IMR-90 (cell line): Measurements from ENCODE around the gene ELFN2. TPM values are rescaled to one million over a fixed set of nuclear protein-coding genes. Genes with fewer than 3 reads are reported as not detected.

Experiments
- ATAC-seq: fragments of 200-7000 bp; cut with Tn5 transposase; 2 replicates; pipeline ENCODE4 v1.9.1; 2020; ENCODE audit warnings: low read depth, mild to moderate bottlenecking, moderate library complexity
- BruUV-seq: library from RNA; stranded (reverse); fragments of 400-500 nt; replicated peaks from 2 replicates; lab custom pipeline; 2021; lab: Mats Ljungman, UMichigan
- CTCF ChIA-PET: fragments of 300-600 bp; formaldehyde crosslinking; extraction: SDS; loops from one replicate; lab custom pipeline; 2021; ENCODE audit warnings: antibody characterized with exemption; lab: Yijun Ruan, JAX
- POLR2A ChIA-PET: fragments of 300-600 bp; sonication (Branson Sonifier 250); formaldehyde crosslinking; loops from one replicate; lab custom pipeline; 2022; ENCODE audit warnings: antibody characterized with exemption; ENCODE audit not compliant: unreplicated experiment; lab: Charles Lee
- DNase-seq: peaks from one replicate; pipeline ENCODE4 v3.0.0; 2013
- H2AFZ ChIP-seq: replicated peaks from 2 replicates; pipeline ENCODE3; 2013; ENCODE audit warnings: low read length, mild to moderate bottlenecking; ENCODE audit not compliant: poor library complexity
- H2AK5ac ChIP-seq: 2 replicates; pipeline ENCODE4 v1.6.1; 2013; ENCODE audit warnings: low read depth, low read length, inconsistent platforms
- H2AK9ac ChIP-seq: replicated peaks from 2 replicates; pipeline ENCODE3; 2013; ENCODE audit warnings: mild to moderate bottlenecking, low read depth, low read length, moderate library complexity; ENCODE audit not compliant: poor library complexity
- H2BK120ac ChIP-seq: 2 replicates; pipeline ENCODE4 v1.6.1; 2013; ENCODE audit warnings: low read depth, low read length, inconsistent platforms
- H2BK15ac ChIP-seq: 3 replicates; pipeline ENCODE4 v1.6.1; 2013; ENCODE audit warnings: low read depth, low read length, inconsistent platforms
- H2BK20ac ChIP-seq: 2 replicates; pipeline ENCODE4 v1.6.1; 2013; ENCODE audit warnings: low read depth, mild to moderate bottlenecking, inconsistent platforms, low read length, moderate library complexity
- H2BK5ac ChIP-seq: 2 replicates; pipeline ENCODE4 v1.6.1; 2013; ENCODE audit warnings: mild to moderate bottlenecking, low read depth, low read length, inconsistent platforms; ENCODE audit not compliant: poor library complexity, severe bottlenecking
- H3K14ac ChIP-seq: replicated peaks from 2 replicates; pipeline ENCODE4 v1.6.1; 2013; ENCODE audit warnings: low read depth, low read length, inconsistent platforms
- H3K18ac ChIP-seq: 2 replicates; pipeline ENCODE4 v1.6.1; 2013; ENCODE audit warnings: low read depth, low read length, control low read depth
- H3K23ac ChIP-seq: 2 replicates; pipeline ENCODE4 v1.6.1; 2013; ENCODE audit warnings: low read depth, low read length, inconsistent platforms
- H3K27ac ChIP-seq: 2 replicates; pipeline ENCODE4 v1.5.1; 2013; ENCODE audit warnings: mild to moderate bottlenecking, control low read depth, low read length; ENCODE audit not compliant: insufficient read depth
- H3K27me3 ChIP-seq: 2 replicates; pipeline ENCODE4 v1.6.1; 2013; ENCODE audit warnings: low read length; ENCODE audit not compliant: control insufficient read depth, insufficient read depth
- H3K36me3 ChIP-seq: 2 replicates; pipeline ENCODE4 v1.6.1; 2013; ENCODE audit warnings: low read length, mixed read lengths; ENCODE audit not compliant: control insufficient read depth, insufficient read depth
- H3K4ac ChIP-seq: 2 replicates; pipeline ENCODE4 v1.6.1; 2013; ENCODE audit warnings: low read depth, low read length, inconsistent platforms
- H3K4me1 ChIP-seq: 2 replicates; pipeline ENCODE4 v1.6.1; 2013; ENCODE audit warnings: low read length, mixed read lengths; ENCODE audit not compliant: control insufficient read depth, insufficient read depth
- H3K4me2 ChIP-seq: 2 replicates; pipeline ENCODE4 v1.6.1; 2013; ENCODE audit warnings: low read depth, mild to moderate bottlenecking, control low read depth, low read length, moderate library complexity
- H3K4me3 ChIP-seq: 2 replicates; pipeline ENCODE4 v1.5.1; 2013; ENCODE audit warnings: low read depth, mild to moderate bottlenecking, control low read depth, low read length, moderate library complexity; ENCODE audit not compliant: insufficient read depth
- H3K56ac ChIP-seq: 2 replicates; pipeline ENCODE4 v1.6.1; 2013; ENCODE audit warnings: low read length, inconsistent platforms; ENCODE audit not compliant: insufficient read depth; ENCODE audit errors: extremely low read depth
- H3K79me1 ChIP-seq, 2 experiments: 2 replicates each; pipeline ENCODE4 v1.6.1; 2013; ENCODE audit warnings: low read length in 2 of 2, inconsistent platforms in 1 of 2, low read depth in 1 of 2
- H3K9ac ChIP-seq: 2 replicates; pipeline ENCODE4 v1.6.1; 2013; ENCODE audit warnings: low read depth, low read length, control low read depth
- H3K9me1 ChIP-seq: 2 replicates; pipeline ENCODE4 v1.6.1; 2013; ENCODE audit warnings: low read length, inconsistent platforms; ENCODE audit not compliant: insufficient read depth
- H3K9me3 ChIP-seq: 2 replicates; pipeline ENCODE4 v1.6.1; 2013; ENCODE audit warnings: low read length; ENCODE audit not compliant: control insufficient read depth, insufficient read depth
- H4K20me1 ChIP-seq: 2 replicates; pipeline ENCODE4 v1.6.1; 2013; ENCODE audit warnings: low read length, inconsistent platforms; ENCODE audit not compliant: insufficient read depth
- H4K5ac ChIP-seq: 2 replicates; pipeline ENCODE4 v1.6.1; 2013; ENCODE audit warnings: mild to moderate bottlenecking, low read depth, low read length, control low read depth
- H4K8ac ChIP-seq, 2 experiments: 2 replicates each; pipeline ENCODE4 v1.6.1; 2013; ENCODE audit warnings: low read depth in 2 of 2, low read length in 2 of 2, control low read depth in 1 of 2, inconsistent platforms in 1 of 2
- H4K91ac ChIP-seq: 2 replicates; pipeline ENCODE4 v1.6.1; 2013; ENCODE audit warnings: low read depth, low read length, inconsistent platforms; ENCODE audit not compliant: insufficient read depth
- BHLHE40 ChIP-seq: fragments of 150-350 bp; IDR thresholded peaks from 2 replicates; pipeline ENCODE4 v1.6.1; 2016; ENCODE audit warnings: mild to moderate bottlenecking, low read depth, low read length
- CEBPB ChIP-seq: IDR thresholded peaks from 2 replicates; pipeline ENCODE4 v1.6.1; 2012; ENCODE audit warnings: low read depth, low read length, improper control_type of control experiment
- MAFK ChIP-seq: IDR thresholded peaks from 2 replicates; pipeline ENCODE4 v1.6.1; 2012; ENCODE audit warnings: low read depth, low read length, improper control_type of control experiment
- MAZ ChIP-seq: IDR thresholded peaks from 2 replicates; pipeline ENCODE4 v1.6.1; 2012; ENCODE audit warnings: low read depth, mild to moderate bottlenecking, low read length, improper control_type of control experiment, moderate library complexity, borderline replicate concordance
- MXI1 ChIP-seq: IDR thresholded peaks from 2 replicates; pipeline ENCODE4 v1.6.1; 2012; ENCODE audit warnings: low read depth, mild to moderate bottlenecking, low read length, moderate library complexity, borderline replicate concordance
- NFE2L2 ChIP-seq: fragments of 150-350 bp; IDR thresholded peaks from 2 replicates; pipeline ENCODE4 v1.6.1; 2016; ENCODE audit warnings: low read depth, mild to moderate bottlenecking, low read length
- POLR2A ChIP-seq: IDR thresholded peaks from 2 replicates; pipeline ENCODE4 v1.6.1; 2012; ENCODE audit warnings: mild to moderate bottlenecking, low read depth, low read length
- RAD21 ChIP-seq: IDR thresholded peaks from 2 replicates; pipeline ENCODE4 v1.6.1; 2012; ENCODE audit warnings: low read length, improper control_type of control experiment
- RCOR1 ChIP-seq: IDR thresholded peaks from 2 replicates; pipeline ENCODE4 v1.6.1; 2012; ENCODE audit warnings: mild to moderate bottlenecking, low read length, improper control_type of control experiment; ENCODE audit not compliant: insufficient replicate concordance
- RFX5 ChIP-seq: IDR thresholded peaks from 2 replicates; pipeline ENCODE4 v1.8.0; 2012; ENCODE audit warnings: low read depth, mild to moderate bottlenecking, low read length, moderate library complexity
- SMC3 ChIP-seq: fragments of 150-350 bp; IDR thresholded peaks from 2 replicates; pipeline ENCODE4 v1.6.1; 2016; ENCODE audit warnings: low read depth, mild to moderate bottlenecking, antibody characterized with exemption, low read length, moderate library complexity
- WGBS, 2 experiments: methylation state at CpG; one replicate each; pipeline versions ENCODE4 v1.1.5 to v1.1.7; 2013; ENCODE audit warnings: missing lambda C conversion rate in 2 of 2; ENCODE audit not compliant: insufficient read length in 1 of 2; ENCODE audit errors: extremely low coverage in 2 of 2; 5-methylcytosine and 5-hydroxymethylcytosine counted together
- dilution Hi-C: fragments of 300-500 bp; cut with HindIII; formaldehyde crosslinking; loops from one replicate; pipeline ENCODE4 v1.14.3; 2018; ENCODE audit warnings: low sequenced_read_pairs; ENCODE audit not compliant: unreplicated experiment
- in situ Hi-C: fragments of 300-500 bp; cut with MboI; formaldehyde crosslinking; loops from 3 replicates; pipeline ENCODE4 v1.14.3; 2019; ENCODE audit warnings: low sequenced_read_pairs, inconsistent platforms, mixed read lengths
- intact Hi-C: fragments of 100-400 bp; cut with micrococcal nuclease; formaldehyde crosslinking; loops from 2 replicates; pipeline ENCODE4 v1.10.0; 2022
- polyA plus RNA-seq, 3 experiments: library from polyadenylated mRNA; depleted of rRNA; stranded (reverse); fragments of >200 nt; gene quantifications; 2 replicates each; pipeline ENCODE4 v1.2.3, GENCODE V29; 2012; ENCODE audit warnings: low replicate concordance in 1 of 3
- total RNA-seq: library from RNA; depleted of rRNA; stranded (reverse); fragments of >200 nt; gene quantifications from 2 replicates; pipeline ENCODE4 v1.2.3, GENCODE V29; 2012
- TF ChIP-seq, protein P1 (sequence below): fragments of 150-350 bp; IDR thresholded peaks from 2 replicates; pipeline ENCODE4 v1.6.1; 2016; ENCODE audit warnings: low read depth, mild to moderate bottlenecking, low read length, moderate library complexity, borderline replicate concordance
- TF ChIP-seq, protein P2 (sequence below): fragments of 150-350 bp; IDR thresholded peaks from 2 replicates; pipeline ENCODE4 v1.6.1; 2017; ENCODE audit warnings: mild to moderate bottlenecking, antibody characterized with exemption, low read length, low read depth

The ELFN2 gene
- total and polyA plus RNA-seq, 2 of the 4 experiments (the other 2 are of a cell fraction): 0.72 to 5.0 TPM

DNA sequence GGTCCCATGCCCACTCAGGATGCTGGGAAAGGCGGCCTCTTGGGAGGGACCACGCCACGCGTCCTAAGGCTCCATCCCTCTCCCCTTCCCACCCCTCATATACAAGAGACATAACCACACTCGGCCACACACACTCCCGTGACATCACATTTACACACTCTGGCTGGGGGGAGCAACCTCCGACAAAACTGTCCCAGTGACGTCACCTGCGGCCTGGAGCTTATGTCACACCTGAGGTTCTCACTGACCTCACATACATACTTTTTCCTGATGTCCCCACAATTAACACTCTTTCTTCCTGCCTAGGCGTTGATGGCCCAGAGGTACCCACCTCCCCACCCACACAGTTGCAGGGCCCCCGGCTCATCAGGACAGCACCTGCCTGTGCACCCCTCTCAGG, 1.9 kb downstream of the ELFN2 start:
- Histone ChIP-seq H3K18ac (no peak overlapping the region), H3K9me1 (peaks cover 7% of the 10 kb centered on the region; the same call in 1 of the 2 replicates), H3K4me1 (peaks cover 11% of the 10 kb centered on the region), H2BK120ac (no peak overlapping the region), H3K56ac (no peak overlapping the region), H2BK5ac (no peak overlapping the region), H3K27ac (no peak overlapping the region), H3K4ac (peak overlapping the region; percentile 4; the same call in 1 of the 2 replicates), H4K91ac (no peak overlapping the region), H3K14ac (no peak overlapping the region), H2BK15ac (no peak overlapping the region), H3K4me3 (no peak overlapping the region), H3K9me3 (no peaks in the 10 kb centered on the region), H3K9ac (no peak overlapping the region), H3K27me3 (no peaks in the 10 kb centered on the region), H4K20me1 (peaks cover 9% of the 10 kb centered on the region), H2AK9ac (peak overlapping the region; percentile 73), H4K5ac (no peak overlapping the region), H2AK5ac (peak overlapping the region; percentile 83), H3K79me1 (peaks cover 3 to 14% of the 10 kb centered on the region in 2 experiments; a peak in 1 of 4 replicates), H3K36me3 (no peaks in the 10 kb centered on the region), H2BK20ac (no peak overlapping the region), H4K8ac (no peak overlapping the region), H3K4me2 (no peak overlapping the region), H3K23ac (no peak overlapping the region), H2AFZ (peak overlapping the region; percentile 54)
- CTCF ChIA-PET: no interaction called here
- TF ChIP-seq POLR2A (no peak), NFE2L2 (no peak), MAZ (no peak), MXI1 (no peak), BHLHE40 (no peak), CEBPB (no peak), RAD21 (no peak), SMC3 (no peak), RCOR1 (no peak), RFX5 (no peak), MAFK (no peak)
- TF ChIP-seq, protein P1, sequence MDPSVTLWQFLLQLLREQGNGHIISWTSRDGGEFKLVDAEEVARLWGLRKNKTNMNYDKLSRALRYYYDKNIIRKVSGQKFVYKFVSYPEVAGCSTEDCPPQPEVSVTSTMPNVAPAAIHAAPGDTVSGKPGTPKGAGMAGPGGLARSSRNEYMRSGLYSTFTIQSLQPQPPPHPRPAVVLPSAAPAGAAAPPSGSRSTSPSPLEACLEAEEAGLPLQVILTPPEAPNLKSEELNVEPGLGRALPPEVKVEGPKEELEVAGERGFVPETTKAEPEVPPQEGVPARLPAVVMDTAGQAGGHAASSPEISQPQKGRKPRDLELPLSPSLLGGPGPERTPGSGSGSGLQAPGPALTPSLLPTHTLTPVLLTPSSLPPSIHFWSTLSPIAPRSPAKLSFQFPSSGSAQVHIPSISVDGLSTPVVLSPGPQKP: no peak
- TF ChIP-seq, protein P2, sequence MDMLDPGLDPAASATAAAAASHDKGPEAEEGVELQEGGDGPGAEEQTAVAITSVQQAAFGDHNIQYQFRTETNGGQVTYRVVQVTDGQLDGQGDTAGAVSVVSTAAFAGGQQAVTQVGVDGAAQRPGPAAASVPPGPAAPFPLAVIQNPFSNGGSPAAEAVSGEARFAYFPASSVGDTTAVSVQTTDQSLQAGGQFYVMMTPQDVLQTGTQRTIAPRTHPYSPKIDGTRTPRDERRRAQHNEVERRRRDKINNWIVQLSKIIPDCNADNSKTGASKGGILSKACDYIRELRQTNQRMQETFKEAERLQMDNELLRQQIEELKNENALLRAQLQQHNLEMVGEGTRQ: no peak
- no peak for ATAC-seq
- no peak for DNase-seq
- BruUV-seq: no TSS peak
- in situ Hi-C loops (no loop called here), intact Hi-C loops (no loop called here), dilution Hi-C loops (no loop called here)
- WGBS, 2 experiments: 84% methylated on average over 9 of the region's 11 CpGs; no CpG with 5 or more reads in 1 of the 2 experiments
- POLR2A ChIA-PET: no interaction called here
